Skin epidermis (tissue), 12 donors: ENCODE measurements around the gene SEMA6B.
"Not testable (repeated sequence)": the region's sequence is repeated elsewhere in the genome, so short reads cannot be mapped to it uniquely, and the experiment has no call there.

Experiments
- H3K27ac ChIP-seq, 21 experiments: fragments of 200-600 bp; sonication (generic) in 11 of 21; one replicate each; pipeline ENCODE4 v1.5.0; 2020; ENCODE audit warnings: mild to moderate bottlenecking in 3 of 21, inconsistent platforms in 2 of 21, moderate library complexity in 2 of 21
- H3K4me3 ChIP-seq, 7 experiments: fragments of 200-600 bp; sonication (generic) in 2 of 7; one replicate each; pipeline ENCODE4 v1.5.0; 2020; ENCODE audit warnings: inconsistent platforms in 2 of 7, mild to moderate bottlenecking in 2 of 7, moderate library complexity in 1 of 7

Gene SEMA6B

GRCh38 chr19:4553092-4553695 lies 6.3 kb downstream of the SEMA6B start:
- Histone ChIP-seq H3K27ac (no peak overlapping the region), H3K4me3 (no peak overlapping the region)

GRCh38 chr19:4552525-4552819 lies 7.0 kb downstream of the SEMA6B start:
- H3K27ac ChIP-seq: no peak overlapping the region
- no peak overlapping the region for H3K4me3 ChIP-seq

GRCh38 chr19:4550479-4551050 lies 8.9 kb downstream of the SEMA6B start:
- Histone ChIP-seq H3K27ac (no peak overlapping the region), H3K4me3 (no peak overlapping the region)

- Histone ChIP-seq H3K4me3 (no peak overlapping the region), H3K27ac (no peak overlapping the region)
Observed at GRCh38 chr19:4550018-4550417, 9.5 kb downstream of the SEMA6B start.

- no peak overlapping the region for H3K4me3 ChIP-seq
- no peak overlapping the region for H3K27ac ChIP-seq
Observed at GRCh38 chr19:4548238-4548584, 11.3 kb downstream of the SEMA6B start.

- no peak overlapping the region for H3K4me3 ChIP-seq
- H3K27ac ChIP-seq: no peak overlapping the region
Observed at GRCh38 chr19:4547303-4548237, 11.9 kb downstream of the SEMA6B start.

- Histone ChIP-seq H3K27ac (peak overlapping the region in 3 of 21 experiments; percentile 47 to 73 (median 48)), H3K4me3 (peak overlapping the region in 3 of 7 experiments; percentile 11 to 21 (median 19))
Observed at GRCh38 chr19:4543842-4544647, 15.4 kb downstream of the SEMA6B start.

- Histone ChIP-seq H3K4me3 (peak overlapping the region in 3 of 7 experiments; percentile 11 to 21 (median 19)), H3K27ac (peak overlapping the region in 6 of 21 experiments; percentile 14 to 73 (median 48))
Observed at GRCh38 chr19:4542896-4543841, 16.3 kb downstream of the SEMA6B start.

- H3K27ac ChIP-seq: peak overlapping the region in 1 of 21 experiments; percentile 30
- not testable (repeated sequence) for H3K4me3 ChIP-seq
Observed at GRCh38 chr19:4541806-4542145, 17.7 kb downstream of the SEMA6B start.

- H3K4me3 ChIP-seq: no peak overlapping the region
- H3K27ac ChIP-seq: peak overlapping the region in 1 of 21 experiments; percentile 30
Observed at GRCh38 chr19:4541114-4541805, 18.2 kb downstream of the SEMA6B start.

GRCh38 chr19:4539693-4540581 lies 19.5 kb downstream of the SEMA6B start, which contains the start of gene LRG1:
Gene LRG1, minus strand, starts transcription at chr19:4540036. Its CDS starts 23 bp downstream, at chr19:4540013.
- H3K4me3 ChIP-seq: peak within 1 kb of the TSS in 4 of 7 experiments; percentile 8 to 33 (median 20)
- H3K27ac ChIP-seq: peak within 1 kb of the TSS in 13 of 21 experiments; percentile 19 to 69 (median 50)

GRCh38 chr19:4539169-4539692 lies 20.3 kb downstream of the SEMA6B start:
- H3K4me3 ChIP-seq: peak overlapping the region in 3 of 7 experiments; percentile 18 to 33 (median 21)

GRCh38 chr19:4538601-4538954 lies 20.9 kb downstream of the SEMA6B start:
- Histone ChIP-seq H3K4me3 (no peak overlapping the region), H3K27ac (no peak overlapping the region)

More at GRCh38 chr19:4539169-4539692, 20.3 kb downstream of the SEMA6B start:
- peak overlapping the region in 10 of 21 experiments; percentile 27 to 69 (median 51) for H3K27ac ChIP-seq

GRCh38 chr19:4537953-4538600 lies 21.4 kb downstream of the SEMA6B start:
- no peak overlapping the region for H3K27ac ChIP-seq
- H3K4me3 ChIP-seq: no peak overlapping the region

GRCh38 chr19:4536798-4537197 lies 22.7 kb downstream of the SEMA6B start:
- Histone ChIP-seq H3K4me3 (no peak overlapping the region), H3K27ac (no peak overlapping the region)

- Histone ChIP-seq H3K4me3 (peak within 1 kb of the TSS in 1 of 7 experiments; percentile 9), H3K27ac (peak within 1 kb of the TSS in 2 of 21 experiments; percentile 58 to 66)
Observed at GRCh38 chr19:4534836-4535658, 24.4 kb downstream of the SEMA6B start, which contains the start of gene PLIN5. Gene PLIN5, minus strand, starts transcription at chr19:4535224. Its CDS starts 1,150 bp downstream, at chr19:4534074.
